Fibroblast of skin of abdomen (primary cell): ENCODE data around the gene TRAPPC13.

Source experiments
- DNase-seq: peaks from one replicate; pipeline ENCODE4 v3.0.0-alpha.2; 2013

TRAPPC13 gene

DNA sequence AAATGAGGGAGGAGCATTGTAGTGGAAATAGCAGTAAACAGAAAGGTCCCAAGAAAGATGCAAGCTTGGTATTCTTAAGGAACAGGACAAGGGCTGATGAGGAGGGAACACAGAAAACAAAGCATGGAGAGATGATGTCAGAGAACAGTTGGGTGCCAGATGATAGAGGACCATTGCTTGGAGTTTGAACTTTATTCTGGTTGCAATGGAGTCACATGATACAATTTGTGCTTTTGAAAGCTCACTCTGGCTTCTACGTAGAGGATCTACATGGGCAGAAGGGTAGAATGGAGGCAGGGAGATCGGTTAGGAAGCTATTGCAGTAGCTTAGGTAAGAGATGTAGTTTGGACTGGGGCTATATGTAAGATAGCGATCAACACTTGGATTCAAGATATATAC lies 57.3 kb downstream of the TRAPPC13 start:
- DNase-seq: no peak

GRCh38 chr5:65693121-65693520 lies 68.3 kb downstream of the TRAPPC13 start:
- DNase-seq: no peak

- no peak for DNase-seq
Observed at GRCh38 chr5:65695162-65695755, 70.4 kb downstream of the TRAPPC13 start.

DNA sequence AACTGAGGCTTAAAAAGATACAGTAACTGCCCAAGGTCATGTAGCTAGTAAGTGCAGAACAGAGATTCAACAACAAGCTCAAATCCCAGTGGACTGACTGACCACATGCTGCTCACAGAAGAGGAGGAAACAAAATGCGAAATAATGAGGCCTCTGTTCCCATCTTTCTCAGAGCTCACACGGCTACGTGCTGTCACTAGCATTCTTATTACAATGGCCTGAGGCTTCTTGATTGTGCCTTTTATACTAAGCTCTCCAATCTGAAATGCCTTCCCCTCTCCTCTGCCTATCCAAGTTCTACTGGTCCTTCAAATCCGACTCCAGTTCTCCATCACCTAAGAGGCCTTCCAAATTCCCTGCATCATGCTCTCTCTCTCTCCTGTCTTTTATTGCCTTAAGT lies 71.1 kb downstream of the TRAPPC13 start:
- DNase-seq: no peak

GRCh38 chr5:65696892-65697291 lies 72.1 kb downstream of the TRAPPC13 start:
- DNase-seq: no peak

GRCh38 chr5:65699338-65699737 lies 74.5 kb downstream of the TRAPPC13 start:
- DNase-seq: no peak

GRCh38 chr5:65702036-65702435 lies 77.2 kb downstream of the TRAPPC13 start:
- DNase-seq: no peak

- DNase-seq: no peak
Observed at GRCh38 chr5:65704621-65705239, 79.9 kb downstream of the TRAPPC13 start.

DNA sequence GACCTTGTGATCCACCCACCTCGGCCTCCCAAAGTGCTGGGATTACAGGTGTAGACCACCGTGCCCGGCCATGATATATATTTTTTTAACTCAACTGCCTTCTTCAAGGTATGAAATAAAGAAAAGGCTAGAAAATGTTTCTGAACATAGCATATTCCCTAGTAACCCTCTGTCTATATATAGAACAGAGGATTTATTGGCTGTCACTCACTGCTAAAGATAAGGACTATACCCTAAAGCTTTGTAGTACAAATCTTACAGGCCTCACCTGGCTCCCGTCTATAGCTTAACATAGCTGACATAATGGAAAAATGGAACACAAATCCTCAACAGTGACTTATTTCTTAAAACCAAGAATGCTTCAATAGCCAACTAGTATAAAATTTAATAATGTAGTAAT lies 82.8 kb downstream of the TRAPPC13 start:
- no peak for DNase-seq

DNA sequence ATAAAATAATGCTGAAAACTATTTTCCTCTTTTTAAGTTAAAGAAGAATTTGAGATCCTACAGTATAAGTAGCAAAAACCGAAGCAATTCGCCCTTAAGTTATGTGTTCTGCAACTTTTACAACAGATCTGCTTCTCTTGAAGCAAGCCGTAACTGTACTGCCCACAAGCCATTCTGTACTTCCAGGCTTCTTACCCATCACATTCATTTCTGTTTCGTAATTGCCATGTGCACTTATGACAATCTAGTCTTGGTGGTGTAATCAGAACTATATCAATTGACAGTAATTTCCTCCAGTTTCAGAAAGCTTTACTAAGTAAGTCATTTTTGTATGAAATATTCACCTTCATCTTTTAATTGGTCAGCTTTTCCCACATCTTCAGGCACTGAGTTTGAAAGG lies 83.3 kb downstream of the TRAPPC13 start:
- no peak for DNase-seq
